Gastroesophageal sphincter (tissue), 4 donors: Measurements from ENCODE around the gene VCAM1. TPM values are rescaled to one million over a fixed set of nuclear protein-coding genes. Genes with fewer than 3 reads are reported as not detected.

Experiments
- ATAC-seq: fragments of 150-250 bp; one replicate; pipeline ENCODE4 v1.9.1; 2016; ENCODE audit warnings: mild to moderate bottlenecking, moderate library complexity
- H3K27ac ChIP-seq, 4 donors: fragments of 200-600 bp; sonication (generic) in 3 of 4; 1 replicate in 3 of 4; 2 replicates in 1 of 4; pipeline ENCODE4 v1.5.1; 2016 to 2019
- H3K27me3 ChIP-seq: fragments of 200-600 bp; sonication (generic); one replicate; pipeline ENCODE4 v1.5.1; 2019
- H3K36me3 ChIP-seq, 2 donors: fragments of 200-600 bp; sonication (generic); one replicate each; pipeline ENCODE4 v1.5.1; 2019; ENCODE audit warnings: control low read depth in 1 of 2
- H3K4me1 ChIP-seq, 3 donors: fragments of 200-600 bp; sonication (generic); 1 replicate in 2 of 3; 2 replicates in 1 of 3; pipeline ENCODE4 v1.5.1; 2016 to 2019; ENCODE audit warnings: control low read depth in 2 of 3
- H3K4me3 ChIP-seq, 2 donors: fragments of 200-600 bp; sonication (generic); one replicate each; pipeline ENCODE4 v1.5.1; 2019; ENCODE audit warnings: mild to moderate bottlenecking in 1 of 2, moderate library complexity in 1 of 2
- H3K9me3 ChIP-seq, 3 donors: fragments of 200-600 bp; sonication (generic); one replicate each; pipeline ENCODE4 v1.5.1; 2017 to 2019; ENCODE audit warnings: control low read depth in 2 of 3
- EP300 ChIP-seq: sonication (generic); formaldehyde crosslinking; IDR thresholded peaks from one replicate; pipeline ENCODE4 v1.6.1; 2017; ENCODE audit warnings: antibody characterized with exemption, mild to moderate bottlenecking
- POLR2A ChIP-seq, 2 donors: fragments of 450-650 bp; IDR thresholded peaks; one replicate each; pipeline ENCODE4 v1.6.1; 2017; ENCODE audit warnings: antibody characterized with exemption in 2 of 2, mild to moderate bottlenecking in 2 of 2, moderate library complexity in 1 of 2
- POLR2AphosphoS5 ChIP-seq: sonication (generic); formaldehyde crosslinking; IDR thresholded peaks from one replicate; pipeline ENCODE4 v1.6.1; 2017; ENCODE audit warnings: antibody characterized with exemption
- WGBS, 2 donors: methylation state at CpG; one replicate each; pipeline ENCODE4 v1.1.5; 2018; ENCODE audit warnings: low coverage in 1 of 2; 5-methylcytosine and 5-hydroxymethylcytosine counted together
- total RNA-seq, 4 donors: library from RNA; depleted of rRNA; stranded (reverse); fragments of >200 nt; gene quantifications; one replicate each; pipeline ENCODE4 v1.1.0, GENCODE V29; 2016
- TF ChIP-seq, protein P1 (sequence below), 4 experiments: fragments of 200-600 bp in 2 of 4; fragments of 450-650 bp in 2 of 4; sonication (generic) in 1 of 4; IDR thresholded peaks; one replicate each; pipeline ENCODE4 v1.5.1; 2017 to 2019; ENCODE audit warnings: antibody characterized with exemption in 4 of 4, mild to moderate bottlenecking in 2 of 4, moderate library complexity in 2 of 4

Gene VCAM1
- total RNA-seq, 4 donors from 2014 or later = 4.7 to 13.7 (median 5.9) TPM

DNA sequence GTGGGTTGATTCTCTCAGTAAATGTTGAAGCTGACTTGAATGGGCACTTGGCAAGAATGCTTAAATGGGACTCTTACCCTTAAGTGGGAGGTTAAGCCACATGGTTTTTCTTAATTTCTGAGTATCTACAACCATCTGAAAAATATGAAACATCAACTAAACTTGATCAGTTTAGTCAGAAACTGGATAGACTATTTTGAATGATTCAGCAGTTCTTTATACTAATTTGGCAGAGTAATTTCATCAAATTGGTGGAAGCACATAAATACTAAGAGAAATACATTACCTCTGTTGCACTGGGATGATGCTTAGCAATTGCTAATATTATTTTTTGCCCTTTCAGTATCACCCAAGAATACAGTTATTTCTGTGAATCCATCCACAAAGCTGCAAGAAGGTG is 4.7 kb downstream of the VCAM1 start:
- Histone ChIP-seq H3K27me3 (no peaks in the 10 kb centered on the region), H3K4me3 (no peak overlapping the region), H3K9me3 (no peaks in the 10 kb centered on the region), H3K4me1 (peaks cover 0 to 7% (median 0%) of the 10 kb centered on the region in 3 donors), H3K27ac (no peak overlapping the region), H3K36me3 (peaks cover 0 to 3% of the 10 kb centered on the region in 2 donors)
- no peak for ATAC-seq
- TF ChIP-seq POLR2AphosphoS5 = no peak
- no peak for TF ChIP-seq EP300
- TF ChIP-seq POLR2A (IDR thresholded peaks at IDR 0.05) = no peak
- TF ChIP-seq, protein P1, sequence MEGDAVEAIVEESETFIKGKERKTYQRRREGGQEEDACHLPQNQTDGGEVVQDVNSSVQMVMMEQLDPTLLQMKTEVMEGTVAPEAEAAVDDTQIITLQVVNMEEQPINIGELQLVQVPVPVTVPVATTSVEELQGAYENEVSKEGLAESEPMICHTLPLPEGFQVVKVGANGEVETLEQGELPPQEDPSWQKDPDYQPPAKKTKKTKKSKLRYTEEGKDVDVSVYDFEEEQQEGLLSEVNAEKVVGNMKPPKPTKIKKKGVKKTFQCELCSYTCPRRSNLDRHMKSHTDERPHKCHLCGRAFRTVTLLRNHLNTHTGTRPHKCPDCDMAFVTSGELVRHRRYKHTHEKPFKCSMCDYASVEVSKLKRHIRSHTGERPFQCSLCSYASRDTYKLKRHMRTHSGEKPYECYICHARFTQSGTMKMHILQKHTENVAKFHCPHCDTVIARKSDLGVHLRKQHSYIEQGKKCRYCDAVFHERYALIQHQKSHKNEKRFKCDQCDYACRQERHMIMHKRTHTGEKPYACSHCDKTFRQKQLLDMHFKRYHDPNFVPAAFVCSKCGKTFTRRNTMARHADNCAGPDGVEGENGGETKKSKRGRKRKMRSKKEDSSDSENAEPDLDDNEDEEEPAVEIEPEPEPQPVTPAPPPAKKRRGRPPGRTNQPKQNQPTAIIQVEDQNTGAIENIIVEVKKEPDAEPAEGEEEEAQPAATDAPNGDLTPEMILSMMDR (IDR thresholded peaks at IDR 0.05) = no peak

DNA sequence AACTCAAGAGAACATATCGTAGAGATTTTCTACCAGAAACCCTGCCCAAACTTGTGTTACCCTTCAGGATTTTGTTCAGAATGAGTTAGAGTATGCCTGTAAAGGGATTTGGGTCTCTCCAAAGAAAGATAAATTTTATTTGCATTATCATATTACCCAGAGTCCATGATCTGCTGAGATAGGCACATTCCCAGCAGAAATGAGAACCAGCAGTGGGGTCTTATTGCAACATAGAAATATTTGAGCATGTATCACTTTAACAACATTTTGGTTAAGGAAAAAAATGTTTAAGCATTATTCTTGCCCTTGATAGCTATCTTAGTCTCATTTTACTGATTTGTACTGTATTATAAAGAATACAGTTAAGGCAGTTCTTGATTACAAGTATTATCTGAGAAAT is 10.6 kb downstream of the VCAM1 start:
- ATAC-seq = no peak
- no peak for TF ChIP-seq POLR2A (IDR thresholded peaks at IDR 0.05)
- Histone ChIP-seq H3K9me3 (no peaks in the 10 kb centered on the region), H3K36me3 (peaks cover 0 to 9% of the 10 kb centered on the region in 2 donors), H3K4me3 (no peak overlapping the region), H3K27me3 (no peaks in the 10 kb centered on the region), H3K27ac (no peak overlapping the region), H3K4me1 (peaks cover 4 to 12% (median 4%) of the 10 kb centered on the region in 3 donors)
- 93 to 100% methylated on average over 1 of the region's 1 CpG for WGBS, 2 donors

DNA sequence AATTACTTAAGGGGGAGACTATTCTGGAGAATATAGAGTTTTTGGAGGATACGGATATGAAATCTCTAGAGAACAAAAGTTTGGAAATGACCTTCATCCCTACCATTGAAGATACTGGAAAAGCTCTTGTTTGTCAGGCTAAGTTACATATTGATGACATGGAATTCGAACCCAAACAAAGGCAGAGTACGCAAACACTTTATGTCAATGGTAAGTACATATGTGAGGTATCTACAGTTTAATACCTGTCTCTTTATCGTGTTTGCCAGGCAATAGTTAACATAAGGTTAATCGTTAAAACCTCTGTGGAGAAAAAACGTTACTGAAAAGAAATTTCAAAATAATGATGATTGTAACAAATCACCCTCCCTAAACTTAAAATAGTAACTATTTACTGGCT is 11.8 kb downstream of the VCAM1 start:
- Histone ChIP-seq H3K36me3 (peaks cover 0 to 7% of the 10 kb centered on the region in 2 donors), H3K4me3 (no peak overlapping the region), H3K27ac (no peak overlapping the region), H3K9me3 (no peaks in the 10 kb centered on the region), H3K27me3 (no peaks in the 10 kb centered on the region), H3K4me1 (peaks cover 9 to 24% (median 9%) of the 10 kb centered on the region in 3 donors)
- WGBS, 2 donors = 78 to 93% methylated on average over 4 to 6 of the region's 6 CpGs
- no peak for TF ChIP-seq POLR2AphosphoS5
- no peak for TF ChIP-seq POLR2A (IDR thresholded peaks at IDR 0.05)
- TF ChIP-seq EP300 = no peak
- TF ChIP-seq, protein P1 (IDR thresholded peaks at IDR 0.05) = no peak
- no peak for ATAC-seq

DNA sequence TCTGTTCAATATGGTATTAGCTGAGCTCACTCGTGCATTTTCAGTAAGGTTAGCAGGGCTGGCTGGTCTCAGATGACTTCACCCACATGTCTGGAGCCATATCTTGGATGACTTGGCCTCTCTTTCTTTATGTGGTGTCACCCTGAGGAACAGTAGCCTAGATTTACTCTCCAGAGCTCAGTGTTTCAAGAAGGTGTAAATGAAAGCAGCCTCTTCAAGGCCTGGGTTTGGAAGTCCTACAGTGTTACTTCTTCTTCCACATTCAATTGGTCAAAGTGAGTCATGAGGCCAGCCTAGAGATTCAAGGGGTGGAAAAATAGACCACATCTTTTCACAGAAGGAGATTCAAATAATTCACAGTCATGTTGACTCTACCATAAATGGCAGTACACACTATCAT is 12.2 kb downstream of the VCAM1 start:
- Histone ChIP-seq H3K9me3 (no peaks in the 10 kb centered on the region), H3K4me1 (peaks cover 9 to 28% (median 13%) of the 10 kb centered on the region in 3 donors), H3K27ac (no peak overlapping the region), H3K4me3 (no peak overlapping the region), H3K27me3 (no peaks in the 10 kb centered on the region), H3K36me3 (peaks cover 0 to 7% of the 10 kb centered on the region in 2 donors)
- no peak for ATAC-seq
- WGBS, 2 donors = 44 to 100% methylated on average over 1 of the region's 1 CpG
- no peak for TF ChIP-seq POLR2AphosphoS5

DNA sequence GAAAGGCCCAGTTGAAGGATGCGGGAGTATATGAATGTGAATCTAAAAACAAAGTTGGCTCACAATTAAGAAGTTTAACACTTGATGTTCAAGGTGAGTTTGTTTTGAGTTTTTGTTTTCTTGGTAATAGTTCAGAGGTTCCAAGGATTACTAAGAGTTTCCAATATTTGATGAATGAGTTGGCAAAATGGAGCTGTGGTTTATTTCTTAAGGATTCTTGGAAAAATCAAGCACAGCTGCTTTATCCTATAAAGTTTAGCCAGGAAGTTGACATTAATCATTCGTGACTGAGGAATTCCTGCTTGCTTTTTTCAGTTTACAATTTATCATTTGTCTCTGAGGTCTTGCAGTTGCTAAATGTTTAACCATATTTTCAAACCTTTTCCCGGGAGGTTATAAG is 15.1 kb downstream of the VCAM1 start:
- Histone ChIP-seq H3K4me3 (no peak overlapping the region), H3K36me3 (peaks cover 0 to 7% of the 10 kb centered on the region in 2 donors), H3K9me3 (no peaks in the 10 kb centered on the region), H3K27ac (peak overlapping the region in 3 of 4 donors; percentile 9 to 58 (median 48)), H3K4me1 (peaks cover 9 to 37% (median 22%) of the 10 kb centered on the region in 3 donors), H3K27me3 (no peaks in the 10 kb centered on the region)
- TF ChIP-seq POLR2AphosphoS5 = peak; percentile 71
- TF ChIP-seq POLR2A (IDR thresholded peaks at IDR 0.05) = no peak
- peak; percentile 66 for ATAC-seq
- WGBS, 2 donors = 10 to 19% methylated on average over 3 of the region's 3 CpGs

DNA sequence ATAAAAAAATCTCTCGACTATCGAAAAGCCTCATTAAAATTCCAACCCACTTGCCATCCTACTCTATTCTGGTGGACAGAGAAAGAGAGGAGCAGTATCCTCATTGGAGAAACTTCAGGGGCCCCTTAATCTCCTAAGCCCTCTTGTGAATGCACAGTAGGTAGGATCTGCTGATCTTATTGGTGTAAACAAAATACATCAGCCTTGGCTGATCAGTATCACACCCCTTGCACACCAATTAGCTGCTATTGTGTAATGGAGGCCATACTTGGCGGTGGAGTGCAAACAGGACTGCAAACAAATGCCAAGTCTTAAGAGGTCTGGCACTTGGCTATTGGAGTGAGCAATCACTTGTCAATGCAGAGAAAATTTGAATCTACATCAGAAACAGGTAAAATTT is 15.7 kb downstream of the VCAM1 start:
- Histone ChIP-seq H3K36me3 (peaks cover 0 to 7% of the 10 kb centered on the region in 2 donors), H3K27ac (peak overlapping the region in 3 of 4 donors; percentile 29 to 58 (median 34)), H3K4me3 (no peak overlapping the region), H3K4me1 (peaks cover 9 to 37% (median 22%) of the 10 kb centered on the region in 3 donors), H3K27me3 (no peaks in the 10 kb centered on the region), H3K9me3 (no peaks in the 10 kb centered on the region)
- TF ChIP-seq POLR2A (IDR thresholded peaks at IDR 0.05) (no peak), EP300 (no peak), POLR2AphosphoS5 (no peak)
- TF ChIP-seq, protein P1 (IDR thresholded peaks at IDR 0.05) = no peak
- WGBS, 2 donors = 38 to 57% methylated on average over 2 to 3 of the region's 3 CpGs
- no peak for ATAC-seq
